Occipital lobe (tissue), 2 donors: ENCODE measurements around the gene XXYLT1. TPM values are rescaled to one million over a fixed set of nuclear protein-coding genes. Genes with fewer than 3 reads are reported as not detected.
A peak's percentile ranks its signal among the peaks of the same experiment; 100 is the strongest.

Experiments used
- DNase-seq: peaks from one replicate; lab custom pipeline; 2025; lab: John Stamatoyannopoulos, UW
- total RNA-seq: library from RNA; depleted of rRNA; stranded (reverse); fragments of >200 nt; gene quantifications from one replicate; pipeline ENCODE4 v1.2.3, GENCODE V29; 2014

The XXYLT1 gene
- total RNA-seq, 1 donor from 2014 or later = 24.2 TPM

DNA sequence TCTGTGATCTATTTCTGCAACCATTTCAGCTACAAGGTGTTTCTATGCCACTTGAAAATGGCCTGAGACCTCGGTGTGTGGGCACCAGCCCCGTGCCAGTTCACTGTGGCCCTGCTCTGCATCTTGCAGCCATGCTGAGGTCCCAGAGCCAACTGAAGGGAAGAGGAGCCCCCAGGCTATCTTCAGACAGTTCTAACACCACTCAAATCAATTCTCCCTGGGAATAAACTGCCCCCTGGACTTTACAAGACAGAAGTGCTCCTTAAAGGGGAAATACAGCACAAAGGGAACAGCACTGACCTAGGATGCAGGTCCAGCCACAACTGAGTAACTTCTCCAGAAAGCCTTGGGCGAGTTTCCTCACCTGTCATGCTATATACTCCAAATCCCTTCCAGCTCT is 3.9 kb downstream of the XXYLT1 start:
- DNase-seq = no peak

DNA sequence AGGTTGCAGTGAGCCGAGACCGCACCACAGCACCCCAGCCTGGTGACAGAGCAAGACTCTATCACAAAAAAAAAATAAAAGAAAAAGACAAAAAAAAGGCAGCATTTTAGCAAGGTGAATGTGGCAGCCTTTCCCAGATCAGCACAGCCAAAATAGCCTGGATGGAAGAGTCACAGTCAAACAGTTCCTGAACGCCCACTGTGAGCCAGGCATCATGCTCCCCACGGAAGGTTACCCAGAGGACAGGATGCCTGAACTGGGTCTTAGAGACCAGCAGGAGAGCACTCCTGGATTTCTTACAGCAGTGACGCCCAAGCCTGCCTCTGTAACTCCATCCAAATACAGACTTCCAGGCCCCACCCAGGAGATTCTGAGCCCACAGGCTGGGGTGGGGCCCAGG is 4.5 kb downstream of the XXYLT1 start:
- DNase-seq = no peak

DNA sequence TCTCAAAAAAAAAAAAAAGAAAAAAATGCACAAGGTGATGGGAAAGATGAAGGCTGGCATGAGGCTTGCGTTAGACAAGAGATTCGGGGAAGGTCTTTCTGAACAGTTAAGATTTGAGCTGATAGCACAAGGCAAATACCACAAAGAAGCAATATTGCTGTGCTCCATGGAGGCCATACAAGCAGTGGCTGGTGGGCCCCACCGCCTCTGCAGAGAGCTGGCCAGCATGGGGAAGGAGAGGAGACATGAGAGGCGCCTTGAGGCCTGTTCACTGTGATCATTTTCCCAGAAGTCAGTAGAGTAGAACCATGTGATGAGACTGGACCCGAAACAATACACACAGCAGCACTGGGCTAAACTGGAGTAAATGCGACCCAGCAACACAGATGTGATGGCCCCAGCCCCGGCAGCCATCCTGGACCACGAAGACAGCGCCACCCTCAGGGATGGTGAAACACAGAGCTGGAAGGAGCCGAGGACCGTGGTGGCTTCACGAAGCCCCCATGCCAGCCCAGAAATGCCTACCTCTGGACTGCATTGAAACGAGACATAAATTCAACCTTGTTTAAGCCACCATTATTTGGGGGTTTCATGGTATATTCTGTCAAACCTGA is 5.5 kb downstream of the XXYLT1 start:
- DNase-seq = no peak

DNA sequence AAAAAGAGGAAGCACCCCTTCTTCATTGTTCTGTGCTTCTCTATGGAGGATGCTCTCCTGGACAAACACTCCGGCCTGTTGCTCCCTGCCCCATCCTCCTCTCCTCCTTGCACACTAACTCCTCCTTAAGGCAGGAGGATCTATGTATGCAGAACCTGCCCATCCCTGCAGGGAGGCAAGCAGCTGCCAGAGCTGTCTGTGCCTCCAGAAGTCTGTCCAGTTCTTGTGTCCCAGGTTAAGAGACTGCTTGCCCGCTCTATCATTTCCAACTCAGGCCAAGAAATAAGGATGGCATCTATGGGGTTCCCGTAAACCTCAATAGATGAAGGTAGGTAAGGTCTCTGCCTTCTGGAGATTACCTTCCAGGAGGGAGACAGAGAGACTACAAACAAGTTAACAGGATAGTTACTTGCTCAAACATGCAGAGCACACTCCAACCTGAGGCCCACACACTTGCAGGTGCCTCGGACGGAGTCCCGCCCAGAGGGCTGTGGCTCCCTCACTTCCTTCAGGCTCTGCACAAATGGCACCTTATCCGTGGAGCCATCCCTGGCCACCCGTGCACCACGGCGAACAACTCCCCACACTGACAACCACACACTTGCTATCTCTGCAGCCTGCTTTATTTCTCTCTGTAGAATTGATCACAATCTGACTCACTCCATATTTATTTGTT is 6.9 kb downstream of the XXYLT1 start:
- no peak for DNase-seq

DNA sequence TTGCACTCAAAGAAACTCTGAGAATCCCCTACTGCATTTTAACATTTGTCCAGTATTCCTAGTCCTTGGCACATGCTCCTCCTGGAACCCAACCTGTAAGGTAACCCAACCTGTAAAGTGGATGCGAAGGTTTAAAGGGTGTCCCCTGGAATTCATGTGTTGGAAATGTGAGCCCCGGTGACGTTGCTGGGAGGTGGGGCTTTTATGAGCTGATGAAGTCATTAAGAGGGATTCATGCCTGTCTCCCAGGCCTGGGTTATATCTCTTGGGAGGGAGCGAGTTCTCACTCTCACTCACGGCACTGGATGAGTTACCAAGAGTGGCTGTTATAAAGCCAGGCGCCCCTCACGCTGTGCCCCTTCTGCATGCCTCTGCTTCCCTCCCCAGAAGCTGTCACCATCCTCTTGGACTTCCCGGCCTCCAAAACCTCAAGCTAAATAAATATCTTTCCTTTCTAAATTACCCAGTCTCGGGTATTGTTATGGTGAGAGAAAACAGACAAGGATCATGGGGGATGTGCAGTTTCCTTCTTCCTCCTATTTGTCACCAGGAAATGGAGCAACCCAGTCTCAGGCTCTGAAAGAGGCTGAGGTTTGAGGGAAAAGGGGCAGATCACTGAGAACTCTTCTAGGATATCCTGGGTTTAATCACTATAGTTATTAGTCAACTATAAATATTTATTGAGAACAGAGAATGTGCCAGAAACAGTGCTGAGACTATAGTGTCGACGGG is 7.6 kb downstream of the XXYLT1 start:
- DNase-seq = no peak

DNA sequence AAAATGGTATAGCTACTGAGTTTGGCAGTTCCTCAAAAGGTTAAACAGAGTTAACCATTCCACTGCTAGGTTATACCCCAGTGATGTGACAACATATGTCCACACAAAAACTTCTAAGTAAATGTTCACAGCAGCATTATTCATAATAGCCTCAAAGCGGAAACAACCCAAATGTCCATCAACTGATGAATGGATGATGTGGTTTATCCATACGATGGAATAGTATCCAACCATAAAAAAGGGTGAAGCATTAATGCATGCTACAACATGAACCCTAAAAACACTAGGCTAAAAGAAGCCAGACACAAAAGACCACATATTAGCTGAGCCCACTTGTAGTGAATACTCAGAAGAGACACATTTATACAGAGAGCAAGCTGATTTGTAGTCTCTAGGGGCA is 9.0 kb downstream of the XXYLT1 start:
- DNase-seq = no peak

DNA sequence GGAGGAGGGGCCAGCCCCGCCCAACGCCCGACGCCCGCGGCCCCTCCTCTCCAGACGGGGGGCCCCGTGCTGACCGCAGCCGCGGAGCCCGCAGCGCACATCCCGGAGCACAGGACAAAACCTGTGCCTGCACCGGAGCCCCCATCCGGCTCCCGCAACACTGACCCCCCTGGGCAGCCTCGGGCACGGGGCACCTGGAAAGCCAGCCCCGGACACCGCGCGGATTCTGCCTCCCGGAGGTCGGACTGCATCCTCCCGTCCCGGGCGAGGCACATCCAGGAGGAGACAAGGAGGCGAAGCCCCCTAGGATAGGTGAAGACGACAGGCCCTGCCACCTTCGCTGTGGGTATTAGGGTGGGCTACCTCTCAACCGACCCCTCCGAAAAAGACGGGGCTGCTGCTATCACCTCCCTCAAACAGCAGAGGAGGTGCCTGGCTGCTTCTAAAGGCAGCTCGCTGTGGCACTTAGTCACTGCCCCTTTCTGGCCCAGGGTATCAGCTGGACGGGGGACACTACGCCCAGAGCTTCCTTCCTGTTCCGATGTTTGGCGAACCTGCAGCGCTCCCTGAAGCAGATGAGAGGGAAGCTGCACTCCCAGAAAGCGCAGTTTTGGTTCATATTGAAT is 10.6 kb downstream of the XXYLT1 start:
- no peak for DNase-seq

DNA sequence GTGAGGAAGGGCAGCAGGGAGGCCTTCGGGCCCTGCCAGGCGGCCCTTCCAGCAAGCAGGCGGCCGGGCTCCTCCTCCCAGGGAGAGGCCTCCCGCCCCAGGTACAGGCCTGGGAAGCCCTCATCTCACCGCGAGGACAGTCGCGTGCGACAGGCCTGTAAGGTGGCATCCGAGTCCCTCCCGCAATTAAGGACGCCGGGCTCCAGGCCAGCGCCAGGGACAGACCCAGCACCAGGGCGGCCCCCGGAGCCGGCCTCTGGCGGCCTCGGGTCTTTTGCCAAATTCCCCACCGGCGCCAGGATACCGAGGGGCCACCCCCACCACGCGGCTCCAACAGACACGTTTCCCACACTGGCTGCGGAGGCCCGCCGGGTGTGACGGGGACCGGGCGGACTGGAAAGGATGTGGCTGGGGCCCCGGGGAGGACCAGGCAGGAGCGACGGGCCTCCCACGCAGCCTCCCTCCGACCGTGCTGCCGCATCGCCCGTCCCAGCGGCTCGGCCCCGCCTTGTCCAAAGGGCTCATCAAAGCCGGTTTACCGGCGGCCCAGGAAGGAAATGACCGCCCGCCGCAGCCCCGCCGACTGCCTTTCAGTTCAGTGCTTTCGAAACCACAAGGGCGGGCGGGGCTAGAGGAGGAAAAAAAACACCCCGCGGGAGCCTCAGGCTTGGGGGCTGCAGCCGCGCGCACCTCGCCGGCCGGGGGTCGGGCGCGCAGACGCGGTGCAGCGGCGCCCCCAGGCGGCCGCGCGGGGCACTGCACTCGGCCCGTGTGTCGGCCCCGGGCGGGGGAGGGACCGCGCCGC is 11.3 kb downstream of the XXYLT1 start:
- peak; percentile 67 for DNase-seq

DNA sequence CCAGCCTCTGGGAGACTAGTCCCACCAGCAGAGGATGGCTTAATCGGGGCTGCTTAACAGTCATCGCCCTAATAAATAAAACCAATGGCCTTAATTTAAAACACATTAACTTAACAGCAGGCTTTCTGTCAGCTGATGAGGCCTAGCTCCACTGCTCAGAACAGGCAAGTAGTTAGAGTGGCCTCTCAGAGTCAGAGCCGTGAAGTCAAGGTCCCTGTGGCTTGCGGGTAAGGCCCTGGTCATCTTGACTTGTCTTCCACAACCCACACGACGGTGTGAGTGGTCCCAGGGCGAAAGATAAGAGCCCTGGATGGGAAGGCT is 11.8 kb downstream of the XXYLT1 start:
- DNase-seq = no peak

DNA sequence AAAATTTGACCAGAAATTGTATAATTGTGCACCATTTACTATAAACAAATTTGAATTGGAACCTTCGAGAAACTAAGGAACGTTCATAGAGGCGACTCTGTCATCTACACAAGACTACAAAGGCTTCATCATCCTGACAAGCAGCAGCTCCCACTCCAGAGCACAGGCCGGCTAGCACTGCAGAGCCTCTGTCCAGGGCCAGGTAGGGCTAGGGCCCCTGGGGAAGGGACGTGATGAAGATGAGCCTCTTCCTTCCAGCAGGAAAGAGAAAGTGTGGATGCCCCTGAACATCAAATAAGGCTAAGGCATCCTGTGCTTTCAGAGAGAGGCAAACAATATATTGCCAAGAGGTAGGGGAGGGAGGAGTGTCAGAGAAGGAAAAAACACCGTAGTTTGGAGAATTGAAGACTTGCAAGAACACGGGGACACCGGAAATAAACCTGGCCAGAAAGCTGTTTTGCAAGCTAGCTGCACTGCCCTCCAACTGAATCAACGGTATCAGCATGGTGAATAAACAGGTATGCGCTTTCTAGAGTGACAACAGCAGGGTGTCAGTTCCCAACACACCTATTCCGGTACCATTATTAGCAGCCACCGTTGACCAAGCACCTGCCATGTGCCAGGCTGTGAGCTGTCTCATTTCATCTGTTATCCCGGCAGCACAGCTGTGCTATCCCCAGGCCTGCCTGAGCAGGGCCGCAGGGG is 12.4 kb downstream of the XXYLT1 start:
- no peak for DNase-seq

DNA sequence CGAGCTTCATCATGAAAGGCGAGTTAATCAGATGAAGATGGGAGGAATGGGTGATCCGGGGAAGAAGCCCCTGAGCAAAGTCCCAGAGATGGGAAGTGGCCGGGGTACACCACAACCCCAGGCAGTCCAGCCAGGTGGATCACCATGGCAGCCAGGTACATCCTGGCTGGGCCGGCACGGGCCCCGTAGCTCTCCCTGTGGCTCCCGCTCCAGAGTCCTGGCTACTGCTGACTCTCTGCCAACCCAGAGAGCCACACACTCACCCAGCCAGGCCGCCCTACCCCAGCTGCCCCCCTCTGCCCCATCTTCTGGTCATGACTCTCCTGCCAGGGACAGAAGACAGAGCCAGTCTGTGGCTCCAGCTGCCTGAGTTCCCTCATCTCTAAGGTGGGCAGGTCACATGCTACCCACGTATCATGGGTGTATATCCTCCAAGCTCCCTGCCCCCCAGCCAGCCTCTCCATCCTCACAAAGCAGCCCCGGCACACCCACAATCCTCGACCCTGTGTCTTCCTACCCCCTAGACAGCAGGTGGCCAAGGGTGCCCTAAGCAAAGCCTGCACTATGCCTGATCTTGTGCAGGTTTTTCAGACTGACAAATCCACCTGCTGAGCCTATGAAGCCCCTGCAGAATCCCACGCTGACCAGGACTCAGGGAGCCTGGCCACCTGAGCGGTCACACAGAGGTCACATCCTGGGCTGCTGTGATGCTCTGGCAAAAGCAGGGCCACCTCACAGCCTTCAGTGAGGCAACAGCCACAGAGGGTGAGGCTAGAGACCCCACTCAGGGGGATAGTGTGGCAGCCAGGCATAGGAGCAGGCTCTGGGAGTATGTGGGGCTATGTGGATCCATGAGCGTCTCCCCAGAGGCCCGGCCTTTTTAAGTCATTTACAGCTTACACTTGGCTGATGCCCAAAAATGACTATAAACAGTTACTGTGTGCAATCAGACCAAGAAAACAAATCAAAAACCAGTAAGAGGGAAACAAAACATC is 13.2 kb downstream of the XXYLT1 start:
- no peak for DNase-seq

DNA sequence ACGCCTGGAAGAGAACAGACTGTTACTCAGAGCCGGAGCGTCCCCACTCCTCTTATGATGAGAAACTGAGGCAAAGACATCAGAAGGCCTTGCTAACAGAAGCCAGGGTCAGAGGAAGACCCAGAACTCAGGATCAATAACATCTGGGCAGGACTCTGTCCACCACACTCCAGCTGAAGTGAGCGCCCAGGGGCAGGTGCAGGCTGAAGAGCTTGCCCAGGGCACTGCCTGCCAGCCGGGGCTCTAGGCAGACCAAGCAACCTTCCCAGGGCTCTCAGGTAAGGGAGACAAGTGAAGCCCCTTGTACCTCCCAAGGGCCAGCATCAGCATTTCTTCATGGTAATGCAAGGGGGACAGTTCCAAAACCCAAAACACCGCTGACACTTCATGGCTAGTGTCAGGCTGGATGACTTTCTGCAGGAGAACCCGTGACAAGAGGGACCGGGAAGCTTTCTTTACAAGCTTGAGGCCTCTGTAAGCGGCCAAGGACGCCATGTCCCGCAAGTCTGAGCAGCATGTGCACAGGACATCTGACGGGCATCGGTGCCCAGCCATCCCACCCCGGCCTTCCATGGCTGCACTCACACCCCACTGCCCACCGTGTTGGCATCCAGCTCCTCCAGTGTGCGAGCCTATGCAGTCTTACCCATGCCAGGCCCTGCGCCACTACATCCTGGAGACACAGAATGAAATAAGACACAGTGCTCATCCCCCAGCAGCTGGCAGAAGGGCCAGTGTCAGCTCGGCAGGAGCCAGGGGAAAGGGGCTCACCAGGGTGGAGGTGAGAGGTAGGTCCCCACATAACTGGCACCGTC is 14.1 kb downstream of the XXYLT1 start:
- DNase-seq = no peak

DNA sequence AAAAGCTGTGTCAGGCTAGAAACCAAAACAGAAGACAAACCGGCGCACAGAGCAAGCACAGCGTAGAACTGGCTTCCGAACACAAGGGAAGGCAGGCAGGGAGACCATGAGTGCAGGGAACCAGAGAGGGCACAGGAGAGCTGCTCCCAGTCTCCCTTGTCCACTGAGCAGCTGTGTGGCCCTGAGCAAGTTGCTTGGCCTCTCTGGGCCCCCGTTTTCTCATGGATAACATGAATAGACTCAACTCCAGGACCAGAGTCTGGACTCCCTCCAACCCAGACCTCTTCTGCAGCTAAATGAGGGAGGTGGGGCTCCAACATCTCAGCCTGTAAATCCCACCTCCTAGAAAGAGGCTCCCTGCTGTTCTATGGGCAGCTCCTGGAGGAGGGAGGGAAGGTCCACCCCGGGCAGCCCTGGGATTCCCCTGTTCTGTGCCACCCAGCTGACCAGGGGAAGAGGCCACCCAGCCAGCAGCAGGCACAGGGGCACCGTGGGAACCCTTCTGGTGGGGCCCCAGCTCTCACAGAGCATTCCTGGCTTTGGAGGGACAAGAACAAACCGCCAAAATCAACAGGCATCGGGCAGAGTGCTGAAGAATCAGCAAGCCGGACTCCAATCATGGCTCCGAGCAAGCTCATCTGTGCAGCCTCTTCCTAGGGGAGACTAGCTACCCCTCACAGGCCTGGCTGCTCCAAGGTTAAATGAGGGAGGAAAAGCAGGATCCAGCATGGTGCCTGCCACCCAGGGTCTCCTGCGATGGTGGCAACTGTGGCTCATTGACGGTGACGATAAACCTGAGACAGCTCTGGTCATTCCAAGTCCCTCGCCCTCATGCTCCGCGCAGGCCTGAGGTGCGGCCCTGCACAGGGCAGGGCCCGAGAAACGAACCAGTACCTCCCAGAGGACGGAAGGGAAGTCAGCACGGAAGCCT is 15.1 kb downstream of the XXYLT1 start:
- no peak for DNase-seq

DNA sequence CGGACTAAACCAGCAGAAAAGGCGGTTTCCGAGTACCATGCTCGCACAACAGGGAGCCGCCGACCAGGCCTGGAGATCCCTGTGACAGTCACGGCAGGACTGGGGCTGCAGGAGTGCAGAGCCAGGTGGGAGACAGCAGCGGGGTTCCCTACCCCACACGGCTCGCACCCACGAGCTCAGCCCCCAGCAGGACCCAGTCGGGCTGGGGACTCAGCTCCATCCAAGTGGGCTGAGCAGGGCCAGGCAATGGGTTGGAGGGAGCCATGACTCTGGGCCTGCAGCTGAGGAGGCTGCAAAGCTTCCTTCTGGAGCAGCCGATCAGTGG is 15.8 kb downstream of the XXYLT1 start:
- no peak for DNase-seq

DNA sequence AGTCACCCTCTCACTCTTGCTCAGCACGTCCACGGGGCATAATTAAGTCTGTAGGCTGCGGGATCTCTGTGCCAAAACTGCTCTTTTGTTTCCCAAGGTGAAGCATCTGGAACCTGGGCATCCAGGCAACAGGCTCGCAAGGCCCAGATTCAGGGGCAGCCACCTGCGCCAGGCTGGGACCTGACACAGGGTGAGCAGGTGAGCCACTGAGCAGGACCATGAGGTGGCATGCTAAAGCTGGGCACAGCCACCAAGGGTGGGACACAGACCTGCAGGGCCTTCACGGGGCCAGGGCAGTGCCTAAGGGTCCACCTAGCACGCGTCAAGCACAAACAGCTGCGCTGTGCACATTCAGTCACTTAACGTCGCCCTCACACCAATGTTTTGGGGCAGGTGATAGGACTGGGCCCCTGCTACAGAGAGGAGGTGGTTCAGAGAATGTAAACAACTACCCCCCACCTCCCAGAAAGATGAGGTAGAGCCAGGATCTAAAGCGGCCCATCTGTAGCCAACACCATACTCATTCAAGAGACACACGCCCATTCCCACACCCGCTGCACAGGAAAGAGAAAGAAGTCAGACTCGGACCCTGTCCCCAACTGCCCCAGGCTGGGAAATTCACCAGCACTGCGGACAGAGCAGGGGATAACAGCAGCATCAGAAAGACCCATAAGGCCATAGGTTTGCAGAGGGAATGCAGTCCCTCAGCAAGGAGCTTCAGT is 16.3 kb downstream of the XXYLT1 start:
- no peak for DNase-seq

DNA sequence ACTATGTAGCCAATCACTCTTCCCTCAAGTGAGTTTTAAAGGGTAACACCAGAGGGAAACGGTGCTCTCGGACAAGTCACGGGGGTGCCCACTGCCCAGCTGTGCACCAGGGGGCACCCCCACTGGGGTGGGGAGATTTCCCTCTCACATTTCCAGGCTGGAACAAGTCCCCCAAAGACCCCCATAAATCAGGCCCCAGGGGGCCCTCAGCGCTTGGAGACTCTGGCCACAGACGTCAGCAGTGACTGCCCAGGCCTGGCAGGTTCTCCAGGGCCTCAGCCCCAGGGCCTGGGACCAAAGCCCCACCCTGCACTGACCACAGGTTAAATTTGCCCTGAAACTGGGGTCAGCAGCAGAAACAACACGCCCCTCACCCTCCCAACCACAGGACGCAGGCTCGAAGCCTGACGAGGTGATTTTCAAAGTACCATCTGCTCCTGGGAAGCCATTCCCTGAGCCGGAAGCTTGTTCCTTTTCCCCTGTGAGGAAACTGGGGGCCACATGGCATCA is 17.0 kb downstream of the XXYLT1 start:
- DNase-seq = no peak
